Measurements from ENCODE around the gene DOCK11.

GRCh38 chrX:118552121-118552900 is 56.7 kb downstream of the DOCK11 start:
- TF ChIP-seq POLR2AphosphoS5 (IDR thresholded peaks at IDR 0.05; ENCODE audit: borderline replicate concordance, low read depth, low read length) (no peak), EZH2 (IDR thresholded peaks at IDR 0.05) (no peak), FOXP2 (optimal IDR thresholded peaks at IDR 0.05; ENCODE audit: control extremely low read depth, extremely low read length, insufficient read depth) (no peak)
